Activated CD8-positive, alpha-beta memory T cell treated with anti-CD3 and anti-CD28 coated beads, Interleukin-2, amount 50 U/mL, for 24 hours (primary cell): ENCODE measurements around the gene KMT2C.
"Not testable (repeated sequence)": the region's sequence is repeated elsewhere in the genome, so short reads cannot be mapped to it uniquely, and the experiment has no call there.

ENCODE experiments used
- DNase-seq: peaks from one replicate; pipeline ENCODE4 v3.0.0-alpha.2; 2020; ENCODE audit errors: extremely low read depth

The KMT2C gene

DNA sequence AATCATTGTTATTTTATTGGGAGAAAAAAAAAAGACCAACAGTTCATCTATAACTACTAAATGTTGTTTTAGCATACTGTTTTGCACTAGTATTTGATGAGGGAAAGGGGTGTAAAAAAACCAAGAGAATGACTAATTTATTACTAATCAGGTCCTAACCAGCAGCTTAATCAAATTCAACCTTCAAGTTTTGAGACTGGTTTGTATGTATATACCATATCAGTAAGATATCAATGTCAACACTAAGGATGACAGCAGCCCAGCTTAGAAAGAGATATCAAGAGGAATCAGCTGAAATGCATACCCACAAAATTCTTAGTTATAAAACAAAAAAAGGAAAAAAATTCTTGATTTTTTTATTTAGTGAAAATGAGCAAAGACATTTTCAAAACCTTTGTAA is 122.6 kb downstream of the KMT2C start:
- no peak for DNase-seq

DNA sequence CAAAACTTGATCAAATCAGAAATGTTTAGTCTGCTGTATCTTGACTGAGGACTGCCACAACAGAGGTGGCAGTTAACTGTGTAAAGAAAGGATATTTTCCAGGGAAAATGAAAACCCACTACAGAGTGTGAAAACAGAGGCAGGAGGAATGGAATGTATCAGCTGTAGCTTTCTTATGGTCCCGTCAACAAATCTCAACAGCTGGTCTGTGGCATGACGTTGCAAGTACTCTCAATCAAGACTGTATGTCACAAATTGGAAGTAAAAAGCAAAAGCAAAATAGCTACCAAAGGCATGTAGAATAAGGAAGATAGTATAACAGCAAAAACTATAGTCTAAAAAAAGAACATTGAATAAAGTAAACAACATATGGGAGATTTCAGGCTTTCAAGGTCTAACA is 123.5 kb downstream of the KMT2C start:
- no peak for DNase-seq

DNA sequence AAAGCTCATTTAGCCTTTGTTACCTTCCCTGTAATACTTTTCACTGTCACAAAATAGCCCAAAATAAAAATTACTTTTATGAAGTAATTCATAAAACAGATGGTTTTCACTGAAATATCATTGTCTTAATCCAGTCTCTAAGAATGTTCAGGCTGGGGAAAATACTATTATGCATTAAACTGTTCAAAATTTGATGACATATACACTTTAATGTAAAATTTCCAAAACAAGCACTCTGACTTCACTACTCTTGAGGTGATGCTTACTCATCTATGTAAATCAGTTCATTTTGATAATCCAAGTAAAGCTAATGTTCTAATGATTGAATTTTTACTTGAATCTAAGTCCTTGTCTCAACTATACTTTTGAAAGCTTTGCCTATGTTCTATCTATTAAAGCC is 127.9 kb downstream of the KMT2C start:
- DNase-seq, result no peak

DNA sequence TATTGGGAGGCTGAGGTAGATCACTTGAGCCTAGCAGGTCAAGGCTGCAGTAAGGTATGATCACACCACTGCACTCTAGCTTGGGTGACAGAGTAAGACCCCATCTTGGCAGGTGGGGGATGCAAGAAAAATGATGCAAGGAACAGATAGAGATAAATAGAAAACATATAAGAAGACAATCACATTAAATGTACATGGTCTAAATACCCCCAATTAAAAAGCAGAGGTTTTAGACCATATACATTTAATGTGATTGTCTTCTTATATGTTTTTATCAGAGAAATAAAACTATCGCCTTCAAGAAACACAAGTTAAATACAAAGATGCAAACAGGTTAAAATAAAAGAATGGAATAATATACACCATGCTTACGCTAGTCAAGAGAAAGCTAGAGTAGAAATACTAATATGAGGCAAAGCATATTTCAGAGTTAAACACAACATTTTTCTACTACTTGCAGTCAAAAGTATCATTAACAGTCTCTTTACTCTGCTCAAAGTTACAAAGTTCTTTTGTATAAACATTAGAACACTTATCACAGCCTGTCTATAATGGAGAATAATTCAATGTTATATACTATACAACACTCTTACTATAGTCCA is 136.2 kb downstream of the KMT2C start:
- not testable (repeated sequence) for DNase-seq

DNA sequence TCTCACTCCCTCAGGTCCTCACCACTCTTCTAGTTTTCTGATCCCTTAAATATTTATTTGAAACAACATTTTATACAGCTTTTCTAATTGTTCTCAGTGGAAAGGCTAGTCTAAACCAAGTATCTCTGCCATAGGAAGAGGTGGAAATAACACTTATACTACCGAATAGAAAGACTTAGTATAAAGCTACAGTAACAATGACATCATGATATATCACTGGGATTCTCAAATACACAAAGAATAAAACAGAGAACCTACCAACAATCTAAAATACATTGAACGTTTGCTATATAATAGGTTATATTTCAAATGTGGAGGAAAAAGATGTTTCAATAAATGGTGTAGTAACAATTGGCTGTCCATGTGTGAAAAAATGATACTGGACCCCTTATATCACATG is 142.9 kb downstream of the KMT2C start:
- DNase-seq, result no peak

DNA sequence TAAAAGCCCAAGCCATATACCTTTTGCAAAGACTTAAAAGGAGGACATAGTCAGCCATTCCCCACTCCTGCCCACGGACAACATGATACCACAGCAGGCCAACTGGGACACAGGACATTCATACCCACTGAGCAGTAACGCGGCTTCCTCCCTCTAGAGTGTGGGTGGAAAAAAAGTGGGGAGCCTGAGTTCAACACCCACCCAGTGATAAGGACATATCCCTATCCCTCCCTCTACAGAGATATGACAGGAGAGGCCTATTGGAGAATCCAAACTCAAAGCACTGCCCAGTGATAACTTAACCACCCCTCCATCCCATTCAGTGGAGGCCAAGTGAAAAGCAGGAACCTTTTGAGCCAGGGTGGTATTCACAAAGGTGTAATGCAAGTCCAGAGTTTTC is 148.8 kb downstream of the KMT2C start:
- not testable (repeated sequence) for DNase-seq

DNA sequence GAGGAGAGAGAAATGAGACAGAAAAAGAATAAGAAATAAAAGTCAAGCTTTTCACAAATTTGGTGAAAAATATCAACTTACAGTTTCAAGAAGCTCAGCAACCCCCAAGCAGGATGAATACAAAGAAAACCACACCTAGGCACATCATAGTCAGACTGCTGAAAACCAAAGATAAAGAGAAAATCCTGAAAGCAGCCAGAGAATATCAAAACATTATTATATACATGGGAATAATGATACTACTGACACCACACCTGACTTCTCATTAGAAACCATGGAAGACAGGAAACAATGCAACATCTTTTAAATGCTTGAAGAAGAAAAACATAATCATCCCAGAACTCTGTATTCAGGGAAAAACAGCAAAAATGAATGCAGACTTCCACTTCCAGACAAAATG is 149.6 kb downstream of the KMT2C start:
- DNase-seq, result not testable (repeated sequence)

DNA sequence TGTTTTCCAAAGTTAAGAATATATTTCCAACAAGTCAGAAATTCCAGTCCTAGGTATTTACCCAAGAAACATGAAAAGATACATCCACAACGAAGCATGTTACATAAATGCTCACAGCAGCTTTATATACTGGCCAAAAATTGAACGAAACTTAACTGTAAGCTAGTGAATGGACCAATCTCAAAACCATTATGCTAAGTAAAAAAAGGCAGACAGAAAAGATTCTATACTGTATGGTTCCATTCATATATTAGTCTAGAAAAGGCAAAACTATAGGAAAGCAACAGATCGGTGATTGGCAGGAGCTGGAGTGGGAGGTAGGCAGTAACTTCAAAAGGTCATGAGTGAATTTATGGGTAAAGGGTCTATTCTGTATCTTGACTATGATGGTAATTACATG is 150.8 kb downstream of the KMT2C start:
- DNase-seq, result not testable (repeated sequence)

DNA sequence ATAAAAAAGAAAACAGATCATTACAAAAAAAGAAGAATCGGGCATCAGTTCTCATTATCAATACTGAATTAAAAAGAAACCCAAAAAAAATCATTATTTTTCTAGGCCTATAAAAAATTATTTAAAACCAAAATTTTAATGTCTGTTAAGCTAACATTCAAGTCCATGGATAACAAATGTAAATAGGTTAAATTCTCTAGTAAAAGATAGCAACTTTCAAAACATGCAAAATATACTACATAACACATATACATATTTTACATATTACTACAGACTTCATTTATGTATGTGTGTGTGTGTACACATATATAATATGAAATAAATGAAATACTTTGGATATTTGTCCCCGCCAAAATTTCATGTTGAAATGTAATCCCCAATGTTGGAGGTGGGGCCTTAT is 158.1 kb downstream of the KMT2C start:
- DNase-seq, result not testable (repeated sequence)

DNA sequence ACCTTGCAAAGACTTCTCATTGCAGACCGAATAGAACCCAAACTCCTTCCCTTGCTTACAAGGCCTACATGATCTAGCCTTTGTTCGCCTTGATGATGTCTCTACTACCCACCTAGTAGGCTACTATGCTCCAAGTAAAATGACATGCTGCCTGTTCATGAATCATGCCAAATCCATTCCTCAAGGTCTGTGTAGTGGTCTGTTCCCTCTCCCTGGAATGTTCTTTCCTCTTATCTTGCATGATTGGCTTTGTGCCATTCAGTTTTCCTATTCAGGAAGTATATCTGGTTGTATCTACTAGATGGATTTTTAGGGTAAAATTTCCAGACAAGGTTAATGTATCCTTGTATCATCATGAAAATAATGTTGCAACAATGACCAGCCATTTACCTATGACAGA is 165.4 kb downstream of the KMT2C start:
- not testable (repeated sequence) for DNase-seq

DNA sequence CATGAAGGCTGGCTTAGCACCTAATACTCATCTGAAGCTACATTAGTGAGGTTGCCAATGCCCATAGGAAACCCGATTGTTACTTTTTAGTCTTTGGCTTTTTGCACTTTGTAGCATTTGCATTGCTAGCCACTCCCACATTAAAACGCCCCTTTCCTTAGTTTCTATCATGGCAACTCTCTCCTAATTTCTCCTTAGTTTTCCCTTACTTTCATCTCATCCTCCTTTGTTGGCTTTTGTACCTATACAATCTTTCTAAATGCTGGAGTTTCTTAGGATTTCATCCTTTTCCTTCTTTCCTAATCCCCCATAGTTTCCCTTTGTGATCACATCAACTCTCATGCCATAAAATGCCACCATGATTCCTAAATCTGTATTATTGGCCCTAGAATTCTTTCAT is 168.9 kb downstream of the KMT2C start:
- not testable (repeated sequence) for DNase-seq

DNA sequence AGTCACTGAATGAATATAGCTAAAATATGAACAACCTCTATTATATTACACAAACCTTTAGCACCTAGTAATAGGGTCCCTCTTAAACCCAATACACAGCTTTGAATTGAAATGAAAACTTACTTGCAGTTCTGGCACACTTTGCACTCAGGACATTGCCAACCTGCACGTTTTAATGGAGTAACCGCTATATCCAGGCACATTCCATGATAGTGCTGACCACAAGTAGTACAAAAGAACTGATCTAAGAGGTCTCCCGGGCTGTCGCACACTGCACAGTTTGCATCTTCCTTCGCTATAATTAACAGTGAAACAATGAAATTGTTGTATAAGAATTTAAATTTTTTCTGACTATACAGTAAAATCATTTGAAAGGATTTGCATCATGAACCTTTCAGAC is 170.9 kb downstream of the KMT2C start:
- not testable (repeated sequence) for DNase-seq

DNA sequence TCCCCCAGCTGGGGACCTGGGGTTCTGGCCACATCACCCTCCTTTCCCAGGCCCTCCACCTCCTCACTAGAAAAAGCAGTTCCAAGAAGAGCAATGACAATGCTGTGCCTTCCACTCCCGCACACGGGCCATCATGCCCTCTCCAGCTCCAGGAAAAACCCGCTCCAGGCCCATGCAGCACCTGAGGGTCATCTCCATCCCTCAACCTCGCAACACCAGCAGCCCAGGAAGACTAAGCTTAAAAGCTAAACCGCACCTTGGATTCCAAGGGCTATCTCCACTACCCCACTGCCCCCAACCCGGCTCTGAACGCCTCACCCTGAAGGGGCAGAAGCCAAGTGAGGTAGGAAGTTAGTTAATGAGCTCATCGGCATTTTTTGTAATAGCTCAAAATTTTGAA is 173.7 kb downstream of the KMT2C start:
- DNase-seq, result not testable (repeated sequence)

DNA sequence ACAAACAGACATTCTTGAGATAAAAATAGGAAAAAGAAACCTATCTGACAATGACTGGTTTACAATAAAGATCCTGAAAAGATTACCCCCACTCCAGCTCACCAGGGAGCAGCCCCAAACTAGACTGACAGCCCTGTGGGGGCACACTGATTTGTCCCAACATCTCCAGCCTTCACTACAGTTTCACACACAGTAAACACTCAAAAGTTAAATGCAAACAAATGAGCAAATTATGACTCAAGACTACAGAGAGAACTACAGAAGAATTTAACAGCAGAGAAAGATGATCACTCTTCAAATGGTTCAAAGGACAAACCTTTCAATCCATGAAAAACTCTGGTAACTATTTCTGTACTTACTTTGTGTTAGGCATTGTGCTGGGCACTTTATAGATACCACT is 176.2 kb downstream of the KMT2C start:
- not testable (repeated sequence) for DNase-seq

DNA sequence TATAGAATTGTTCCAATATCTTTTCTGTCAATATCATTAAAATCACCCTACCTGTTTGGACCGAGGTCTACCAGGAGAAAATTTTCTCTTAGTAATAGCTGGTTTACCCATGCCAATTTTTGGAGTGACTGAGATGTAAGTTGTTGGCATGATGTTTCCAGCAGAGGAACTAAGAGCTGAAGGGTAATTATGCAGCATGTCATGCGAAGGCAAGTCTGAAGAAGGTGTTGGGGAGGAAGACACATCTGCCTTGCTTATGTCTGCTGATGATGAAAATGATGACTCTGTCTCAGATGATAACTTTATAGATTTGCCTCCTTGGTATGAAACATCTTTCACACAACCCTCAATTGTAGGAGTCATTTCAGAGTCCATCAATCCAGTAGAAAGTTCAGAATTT is 188.0 kb downstream of the KMT2C start:
- DNase-seq, result not testable (repeated sequence)

DNA sequence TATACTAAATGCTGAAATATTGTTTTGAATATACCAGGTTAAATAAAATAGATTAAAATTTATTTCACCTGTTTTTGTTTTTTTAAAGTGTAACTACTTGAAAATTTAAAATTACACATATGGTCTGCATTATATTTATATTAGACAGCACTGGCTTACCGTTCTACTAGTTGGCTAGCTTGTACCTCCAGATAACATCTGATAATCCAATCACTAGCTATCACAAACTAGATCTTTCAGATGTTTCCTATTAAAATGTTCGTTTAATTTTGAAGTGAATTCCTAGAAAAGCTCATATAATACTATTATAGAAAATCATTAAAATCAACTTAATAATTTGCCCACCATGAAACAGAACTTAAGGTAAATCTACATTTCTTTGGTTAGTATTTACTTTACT is 190.4 kb downstream of the KMT2C start:
- not testable (repeated sequence) for DNase-seq

DNA sequence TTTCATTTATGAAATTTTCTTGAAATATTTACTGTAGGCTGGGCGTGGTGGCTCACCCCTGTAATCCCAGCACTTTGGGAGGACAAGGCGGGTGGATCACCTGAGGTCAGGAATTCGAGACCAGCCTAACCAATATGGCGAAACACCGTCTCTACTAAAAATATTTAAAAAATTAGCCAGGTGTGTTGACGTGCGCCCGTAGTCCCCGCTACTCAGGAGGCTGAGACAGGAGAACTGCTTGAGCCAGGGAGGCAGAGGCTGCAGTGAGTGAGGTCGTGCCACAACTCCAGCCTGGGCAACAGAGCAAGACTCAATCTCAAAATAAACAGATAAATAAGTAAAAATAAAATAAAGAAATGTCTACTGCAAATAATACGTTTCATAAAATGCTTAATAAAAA is 192.3 kb downstream of the KMT2C start:
- DNase-seq, result not testable (repeated sequence)

DNA sequence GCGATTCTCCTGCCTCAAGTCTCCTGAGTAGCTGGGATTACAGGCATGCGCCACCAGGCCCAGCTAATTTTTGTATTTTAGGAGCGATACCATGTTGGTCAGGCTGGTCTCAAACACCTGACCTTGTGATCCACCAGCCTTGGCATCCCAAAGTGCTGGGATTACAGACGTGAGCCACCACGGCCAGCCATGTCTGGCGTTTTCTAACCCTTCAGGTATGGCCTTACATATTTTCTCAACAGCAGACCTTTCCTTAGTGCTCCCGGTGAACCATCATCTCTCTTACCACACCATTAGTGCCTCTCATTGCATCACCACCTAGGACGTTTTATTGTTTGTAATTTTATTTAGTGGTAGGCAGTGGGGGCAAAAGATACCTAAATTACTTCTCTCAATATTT is 194.5 kb downstream of the KMT2C start:
- not testable (repeated sequence) for DNase-seq

DNA sequence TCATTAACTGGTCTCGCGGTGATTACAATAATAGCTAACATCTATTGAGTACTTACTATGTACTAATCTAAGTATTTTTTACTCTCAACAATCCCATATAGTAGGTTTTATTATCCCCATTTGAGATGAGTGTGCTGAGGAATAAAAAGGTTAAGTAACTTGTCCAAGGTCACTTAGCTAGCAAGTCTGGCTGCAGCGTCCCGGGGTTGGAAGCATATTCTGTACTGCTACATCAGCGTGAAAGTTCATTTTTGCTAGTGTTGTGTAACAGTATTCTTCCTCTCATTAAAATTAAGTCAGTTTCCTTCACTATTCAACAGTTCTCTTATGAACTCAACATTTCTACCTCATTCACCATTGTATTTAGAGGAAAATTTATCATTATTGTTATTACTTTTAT is 199.5 kb downstream of the KMT2C start:
- DNase-seq, result not testable (repeated sequence)

DNA sequence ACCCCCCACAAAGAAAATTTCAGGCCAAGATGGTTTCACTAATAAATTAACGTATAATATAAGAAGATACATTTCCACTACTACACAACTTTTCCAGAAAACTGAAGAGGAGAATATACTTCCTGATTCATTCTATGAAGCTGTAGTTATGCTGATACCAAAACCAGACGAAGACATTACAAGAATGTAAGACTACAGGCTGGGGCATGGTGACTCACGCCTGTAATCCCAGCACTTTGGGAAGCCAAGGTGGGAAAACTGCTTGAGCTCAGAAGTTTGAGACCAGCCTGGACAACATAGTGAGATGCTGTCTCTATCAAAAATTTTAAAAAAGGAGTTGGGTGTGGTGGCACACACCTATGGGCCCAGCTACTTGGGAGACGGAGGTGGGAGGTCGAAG is 201.4 kb downstream of the KMT2C start:
- not testable (repeated sequence) for DNase-seq

DNA sequence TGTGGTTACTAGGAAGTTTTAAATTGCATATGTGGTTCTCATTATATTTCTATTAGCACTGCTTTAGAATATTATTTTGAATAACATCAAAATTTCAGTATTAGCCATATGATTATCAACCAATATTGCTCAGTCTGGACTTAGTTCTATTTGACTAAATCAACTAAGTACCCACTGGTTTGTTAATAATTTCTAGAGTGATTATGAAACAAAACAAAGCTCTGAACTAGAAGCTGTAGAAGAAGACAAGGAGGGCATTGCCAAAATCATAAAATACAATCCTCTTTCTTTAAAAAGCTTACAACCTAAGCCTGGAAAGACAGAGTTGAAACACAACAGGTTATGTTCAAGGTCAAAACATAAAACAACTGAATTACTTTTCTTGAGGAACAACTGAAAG is 204.7 kb downstream of the KMT2C start:
- DNase-seq, result no peak

DNA sequence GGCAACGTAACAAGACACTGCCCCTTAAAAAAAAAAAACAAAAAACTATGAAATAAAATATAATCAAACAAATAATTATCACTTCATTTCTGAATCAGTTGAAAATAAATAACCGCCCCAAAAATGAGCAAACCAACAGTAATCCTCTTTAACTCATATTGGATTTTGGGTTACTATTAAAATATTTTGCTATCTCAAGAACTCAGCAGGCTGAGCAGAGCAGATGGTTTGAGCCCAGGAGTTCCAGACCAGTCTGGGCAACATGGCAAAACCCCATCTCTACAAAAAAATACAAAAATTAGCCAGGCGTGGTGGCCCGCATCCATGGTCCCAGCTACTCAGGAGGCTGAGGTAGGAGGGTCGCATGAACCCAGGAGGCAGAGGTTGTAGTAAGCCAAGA is 216.2 kb downstream of the KMT2C start:
- not testable (repeated sequence) for DNase-seq

DNA sequence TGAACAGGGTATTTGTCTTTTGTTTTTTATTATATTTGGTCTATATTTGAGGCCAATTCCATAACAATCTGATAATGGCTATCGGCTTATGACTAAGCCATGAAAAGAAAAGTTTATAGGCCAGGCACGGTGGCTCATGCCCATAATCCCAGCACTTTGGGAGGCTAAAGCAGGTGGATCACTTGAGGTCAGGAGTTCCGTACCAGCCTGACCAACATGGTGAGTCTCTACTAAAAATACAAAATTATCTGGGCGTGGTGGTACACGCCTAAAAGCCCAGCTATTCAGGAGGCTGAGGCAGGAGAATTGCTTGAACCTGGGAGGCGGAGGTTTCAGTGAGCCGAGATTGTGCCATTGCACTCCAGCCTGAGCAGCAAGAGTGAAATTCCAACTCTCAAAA is 227.0 kb downstream of the KMT2C start:
- DNase-seq, result not testable (repeated sequence)

DNA sequence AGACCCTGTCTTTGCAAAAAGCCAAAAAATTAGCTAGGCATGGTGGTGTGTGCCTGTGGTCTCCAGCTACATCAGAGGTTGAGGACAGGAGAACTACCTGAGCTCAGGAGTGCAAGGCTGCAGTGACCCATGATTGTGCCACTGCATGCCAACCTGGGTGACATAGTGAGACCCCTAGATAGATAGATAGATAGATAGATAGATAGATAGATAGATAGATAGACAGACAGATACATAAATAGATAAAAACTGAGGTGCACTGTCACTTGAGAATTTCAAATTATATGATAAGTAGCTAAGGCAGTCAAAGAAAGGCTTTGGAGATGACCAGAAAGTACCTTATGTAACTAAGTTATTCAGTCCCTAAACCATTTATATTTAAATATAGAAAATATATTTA is 231.4 kb downstream of the KMT2C start:
- not testable (repeated sequence) for DNase-seq
